ENCODE results near the gene MUC3A. TPM values are rescaled to one million over a fixed set of nuclear protein-coding genes. Genes with fewer than 3 reads are reported as not detected.

The MUC3A gene
- total RNA-seq, result not detected in 2 replicates

GRCh38 chr7:100949227-100949932 lies at the start of gene MUC3A:
MUC3A (plus strand) TSS chr7:100949534; CDS start chr7:100949625, 91 bp downstream.

GRCh38 chr7:100969066-100969615 lies 19.8 kb downstream of the MUC3A start, which contains the start of gene MUC12:
MUC12 (plus strand) TSS chr7:100969565; CDS start chr7:100969623, 58 bp downstream.

Other genes starting within 250 kb of the MUC3A start
- 39.9 and 54.2 TPM in 2 replicates for gene POP7, start 243.4 kb upstream of the MUC3A start, total RNA-seq
- not detected in 2 replicates for gene EPO, start 229.1 kb upstream of the MUC3A start, total RNA-seq
- not detected in 2 replicates for gene ZAN, start 215.9 kb upstream of the MUC3A start, total RNA-seq
- gene EPHB4, start 122.0 kb upstream of the MUC3A start, total RNA-seq, result 74.9 and 101 TPM in 2 replicates
- 12.2 and 20.5 TPM in 2 replicates for gene SLC12A9, start 96.8 kb upstream of the MUC3A start, total RNA-seq
- gene TRIP6, start 82.1 kb upstream of the MUC3A start, total RNA-seq, result 166 and 169 TPM in 2 replicates
- 66.3 and 73.5 TPM in 2 replicates for gene SRRT, start 74.4 kb upstream of the MUC3A start, total RNA-seq
- gene UFSP1, start 59.8 kb upstream of the MUC3A start, total RNA-seq, result 3.0 and 3.5 TPM in 2 replicates
- gene ACHE, start 53.6 kb upstream of the MUC3A start, total RNA-seq, result not detected in 2 replicates
- gene MUC12, start 20.0 kb downstream of the MUC3A start, total RNA-seq, result under 0.01 TPM in 1 of 2 replicates, not detected in the other
- not detected in 2 replicates for gene MUC17, start 70.5 kb downstream of the MUC3A start, total RNA-seq
- gene TRIM56, start 135.9 kb downstream of the MUC3A start, total RNA-seq, result 7.2 and 7.9 TPM in 2 replicates
- gene SERPINE1, start 177.6 kb downstream of the MUC3A start, total RNA-seq, result 166 and 251 TPM in 2 replicates
- 187 and 227 TPM in 2 replicates for gene AP1S1, start 204.9 kb downstream of the MUC3A start, total RNA-seq
- gene VGF, start 216.0 kb downstream of the MUC3A start, total RNA-seq, result 0.09 and 0.14 TPM in 2 replicates
- gene NAT16, start 230.8 kb downstream of the MUC3A start, total RNA-seq, result not detected in 2 replicates

Measured in airway epithelial cell (primary cell).